MM.1S (cell line): ENCODE results near the gene EXOC2.

Experiments used
- DNase-seq: peaks from one replicate; pipeline ENCODE4 v3.0.0-alpha.2; 2015
- H2AFZ ChIP-seq: fragments of 300-600 bp; sonication (generic); 2 replicates; pipeline ENCODE4 v1.6.0; 2016; ENCODE audit warnings: antibody characterized with exemption, low read length
- H3F3A ChIP-seq: fragments of 300-600 bp; sonication (generic); 2 replicates; pipeline ENCODE4 v1.6.1; 2016; ENCODE audit warnings: mild to moderate bottlenecking, antibody characterized with exemption, low read length, moderate library complexity, mixed read lengths; ENCODE audit not compliant: insufficient read depth
- H3K27ac ChIP-seq: fragments of 300-600 bp; sonication (generic); 2 replicates; pipeline ENCODE4 v1.5.1; 2016; ENCODE audit warnings: mild to moderate bottlenecking, low read length
- H3K27me3 ChIP-seq: fragments of 300-600 bp; sonication (generic); replicated peaks from 2 replicates; pipeline ENCODE4 v1.6.0; 2016; ENCODE audit warnings: low read length; ENCODE audit not compliant: insufficient read depth
- H3K36me3 ChIP-seq: fragments of 300-600 bp; sonication (generic); replicated peaks from 2 replicates; pipeline ENCODE4 v1.6.1; 2016; ENCODE audit warnings: mild to moderate bottlenecking, low read length, mixed read lengths; ENCODE audit not compliant: insufficient read depth
- H3K4me1 ChIP-seq: fragments of 300-600 bp; sonication (generic); 2 replicates; pipeline ENCODE4 v1.6.1; 2016; ENCODE audit warnings: low read length, mixed read lengths
- H3K4me2 ChIP-seq: fragments of 300-600 bp; sonication (generic); 2 replicates; pipeline ENCODE4 v1.6.0; 2016; ENCODE audit warnings: low read depth, low read length
- H3K4me3 ChIP-seq: fragments of 300-600 bp; sonication (generic); 2 replicates; pipeline ENCODE4 v1.5.1; 2016; ENCODE audit warnings: low read length, mixed read lengths
- H3K79me2 ChIP-seq: fragments of 300-600 bp; sonication (generic); 2 replicates; pipeline ENCODE4 v1.6.1; 2016; ENCODE audit warnings: mixed run types, low read length, mixed read lengths
- H3K9ac ChIP-seq: fragments of 300-600 bp; sonication (generic); 2 replicates; pipeline ENCODE4 v1.6.1; 2016; ENCODE audit warnings: low read length, mixed read lengths
- H3K9me2 ChIP-seq: fragments of 300-600 bp; sonication (generic); replicated peaks from 2 replicates; pipeline ENCODE4 v1.6.1; 2016; ENCODE audit warnings: mild to moderate bottlenecking, low read length, mixed read lengths; ENCODE audit not compliant: insufficient read depth
- H3K9me3 ChIP-seq: fragments of 300-600 bp; sonication (generic); replicated peaks from 2 replicates; pipeline ENCODE4 v1.6.1; 2016; ENCODE audit warnings: mild to moderate bottlenecking, low read length, mixed read lengths; ENCODE audit not compliant: insufficient read depth
- H4K20me1 ChIP-seq: fragments of 300-600 bp; sonication (generic); 2 replicates; pipeline ENCODE4 v1.6.1; 2016; ENCODE audit warnings: mild to moderate bottlenecking, low read length, moderate library complexity, mixed read lengths; ENCODE audit not compliant: insufficient read depth
- EZH2 ChIP-seq: fragments of 300-600 bp; sonication (generic); optimal IDR thresholded peaks from 2 replicates; pipeline ENCODE3; 2017; ENCODE audit warnings: low read depth, mild to moderate bottlenecking, antibody characterized with exemption, low read length, mixed read lengths
- EZH2phosphoT487 ChIP-seq: fragments of 300-600 bp; sonication (generic); IDR thresholded peaks from 2 replicates; pipeline ENCODE4 v1.6.1; 2018; ENCODE audit warnings: antibody characterized with exemption, low read length
- TF ChIP-seq, protein P1 (sequence below): fragments of 300-600 bp; sonication (generic); IDR thresholded peaks from 2 replicates; pipeline ENCODE4 v1.5.1; 2016; ENCODE audit warnings: antibody characterized with exemption, low read length, mixed read lengths

EXOC2 gene

DNA sequence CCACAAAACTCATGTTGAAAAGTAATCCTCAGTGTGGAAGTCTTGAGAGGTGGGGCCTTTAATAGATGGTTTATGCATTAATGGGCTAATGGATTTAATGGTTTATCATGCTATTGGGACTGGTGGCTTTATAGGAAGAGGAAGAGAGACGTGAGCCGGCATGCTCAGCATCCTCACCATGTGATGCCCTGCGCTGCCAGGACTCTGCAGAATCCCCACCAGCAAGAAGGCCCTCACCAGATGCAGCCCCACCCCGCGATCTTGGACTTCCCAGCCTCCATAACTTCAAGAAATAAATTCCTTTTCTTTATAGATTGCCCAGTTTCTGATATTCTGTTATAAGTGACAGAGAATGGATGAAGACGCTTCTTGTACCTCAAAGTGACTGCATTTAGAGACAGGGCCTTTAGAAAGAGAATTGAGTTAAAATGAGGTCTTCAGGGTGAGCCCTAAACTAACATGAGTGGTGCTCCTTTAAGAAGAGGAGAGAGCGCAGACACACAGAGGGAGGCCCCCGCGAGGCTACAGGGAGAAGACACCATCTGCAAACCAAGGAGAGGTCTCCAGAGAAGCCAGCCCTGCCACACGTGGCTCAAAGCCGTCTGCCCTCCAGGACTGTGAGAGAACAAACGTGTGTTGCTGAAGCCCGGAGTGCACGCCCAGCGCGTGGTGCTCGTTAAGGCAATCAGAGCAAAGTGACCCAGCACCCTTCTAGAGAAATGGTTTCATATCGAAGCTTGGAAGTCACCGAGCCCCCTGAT lies 244.5 kb downstream of the EXOC2 start:
- no peaks in the 10 kb centered on the region for H3K9me3 ChIP-seq
- TF ChIP-seq EZH2 (no peak), EZH2phosphoT487 (no peak)
- TF ChIP-seq, protein P1, sequence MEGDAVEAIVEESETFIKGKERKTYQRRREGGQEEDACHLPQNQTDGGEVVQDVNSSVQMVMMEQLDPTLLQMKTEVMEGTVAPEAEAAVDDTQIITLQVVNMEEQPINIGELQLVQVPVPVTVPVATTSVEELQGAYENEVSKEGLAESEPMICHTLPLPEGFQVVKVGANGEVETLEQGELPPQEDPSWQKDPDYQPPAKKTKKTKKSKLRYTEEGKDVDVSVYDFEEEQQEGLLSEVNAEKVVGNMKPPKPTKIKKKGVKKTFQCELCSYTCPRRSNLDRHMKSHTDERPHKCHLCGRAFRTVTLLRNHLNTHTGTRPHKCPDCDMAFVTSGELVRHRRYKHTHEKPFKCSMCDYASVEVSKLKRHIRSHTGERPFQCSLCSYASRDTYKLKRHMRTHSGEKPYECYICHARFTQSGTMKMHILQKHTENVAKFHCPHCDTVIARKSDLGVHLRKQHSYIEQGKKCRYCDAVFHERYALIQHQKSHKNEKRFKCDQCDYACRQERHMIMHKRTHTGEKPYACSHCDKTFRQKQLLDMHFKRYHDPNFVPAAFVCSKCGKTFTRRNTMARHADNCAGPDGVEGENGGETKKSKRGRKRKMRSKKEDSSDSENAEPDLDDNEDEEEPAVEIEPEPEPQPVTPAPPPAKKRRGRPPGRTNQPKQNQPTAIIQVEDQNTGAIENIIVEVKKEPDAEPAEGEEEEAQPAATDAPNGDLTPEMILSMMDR: no peak
- no peaks in the 10 kb centered on the region for H3F3A ChIP-seq

DNA sequence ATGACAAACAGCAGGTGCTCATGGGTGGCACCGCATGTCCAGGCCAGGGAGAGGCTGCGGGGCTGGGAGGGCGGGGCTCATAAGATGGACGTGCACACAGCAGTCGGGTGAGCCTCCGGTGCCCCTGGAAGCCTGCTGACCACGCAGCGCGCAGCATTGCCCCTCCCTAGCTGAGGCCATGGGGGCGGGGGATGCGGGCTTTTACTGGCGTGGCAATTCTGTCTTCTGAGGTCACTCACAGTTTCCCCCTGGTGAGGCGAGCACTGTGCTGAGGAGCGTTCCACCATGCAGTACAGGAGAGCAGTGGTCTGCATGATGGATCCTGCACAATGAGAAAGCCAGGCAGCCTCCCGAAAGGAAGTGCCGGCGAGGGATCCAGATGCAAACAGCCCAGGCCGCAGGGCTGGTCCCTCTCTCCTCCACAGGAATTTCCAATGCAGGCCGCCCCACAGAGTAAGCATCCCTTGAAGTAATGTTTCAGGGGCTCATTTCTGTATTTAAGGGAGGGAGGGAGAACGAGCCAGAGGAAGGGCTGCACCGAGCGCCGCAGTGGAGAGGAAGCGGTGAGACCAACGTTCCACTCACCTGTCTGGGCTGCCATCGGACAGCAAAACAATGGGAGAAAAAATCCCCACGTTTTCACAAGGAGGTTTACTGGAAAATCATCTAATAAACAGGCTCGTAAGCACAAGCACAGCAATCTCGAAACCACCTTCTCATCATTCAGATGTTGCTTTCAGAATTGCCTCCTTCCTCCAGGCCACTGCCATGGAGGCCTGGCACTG lies 245.4 kb downstream of the EXOC2 start:
- TF ChIP-seq, protein P1: no peak
- TF ChIP-seq EZH2 (no peak), EZH2phosphoT487 (no peak)
- Histone ChIP-seq H3K4me2 (no peak overlapping the region), H3K27me3 (no peaks in the 10 kb centered on the region), H3K4me3 (no peak overlapping the region), H3K9me3 (no peaks in the 10 kb centered on the region), H2AFZ (no peak overlapping the region), H3K27ac (no peak overlapping the region), H3K9me2 (no peaks in the 10 kb centered on the region), H3K4me1 (no peaks in the 10 kb centered on the region), H3K79me2 (no peaks in the 10 kb centered on the region), H3K36me3 (no peaks in the 10 kb centered on the region), H3K9ac (no peak overlapping the region), H4K20me1 (no peaks in the 10 kb centered on the region), H3F3A (no peaks in the 10 kb centered on the region)
- DNase-seq: no peak

More for the DNA sequence above, 244.5 kb downstream of the EXOC2 start:
- Histone ChIP-seq H4K20me1 (no peaks in the 10 kb centered on the region), H3K4me2 (no peak overlapping the region), H3K36me3 (no peaks in the 10 kb centered on the region), H3K4me3 (no peak overlapping the region), H2AFZ (no peak overlapping the region), H3K79me2 (no peaks in the 10 kb centered on the region), H3K27ac (no peak overlapping the region), H3K9me2 (no peaks in the 10 kb centered on the region), H3K4me1 (no peaks in the 10 kb centered on the region), H3K9ac (no peak overlapping the region), H3K27me3 (no peaks in the 10 kb centered on the region)
- DNase-seq: no peak

DNA sequence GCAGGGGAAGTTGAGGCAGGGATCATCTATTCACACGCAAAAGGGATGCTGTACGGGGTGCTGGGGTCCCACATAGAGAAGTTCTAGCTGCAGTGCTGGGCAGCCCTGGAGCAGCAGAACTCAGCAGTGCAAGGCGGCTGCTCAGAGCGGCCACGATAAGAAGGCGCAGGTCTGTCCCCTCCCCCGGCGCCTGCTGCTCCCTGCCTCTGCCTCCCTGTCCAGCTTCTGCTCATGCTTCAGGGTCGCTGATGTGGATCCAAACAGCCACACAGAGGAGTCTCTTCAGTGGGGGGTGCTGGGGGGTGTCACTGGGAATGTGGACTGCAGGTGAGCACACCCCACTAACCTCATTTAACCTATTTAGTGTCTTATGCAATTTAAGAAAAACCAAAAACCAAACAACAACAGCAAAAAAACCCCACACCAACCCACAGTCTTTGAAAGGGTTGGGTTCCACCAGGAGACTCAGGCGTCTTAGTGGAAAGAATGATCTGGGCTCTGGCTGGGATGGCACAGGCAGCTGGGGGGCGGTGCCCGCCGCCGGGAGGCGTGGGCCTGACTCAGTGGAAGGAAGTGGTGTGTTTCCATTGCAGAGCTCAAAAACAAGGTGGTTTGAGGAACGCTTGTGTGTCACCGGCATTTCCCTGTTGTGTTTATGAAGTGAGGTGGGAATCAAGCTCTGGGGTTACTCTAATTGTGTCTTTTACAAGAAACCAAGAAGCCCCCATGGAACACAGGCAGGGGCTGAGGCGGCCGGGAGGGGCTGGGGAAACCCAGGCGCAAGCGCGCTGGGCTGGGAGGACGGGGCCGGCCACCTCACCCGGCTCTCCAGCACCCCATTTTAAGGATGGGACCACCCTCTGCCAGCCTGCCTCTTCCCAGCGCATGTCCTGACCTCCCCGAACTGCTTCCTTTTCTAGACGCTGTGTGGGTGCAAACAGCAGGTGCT lies 246.2 kb downstream of the EXOC2 start:
- no peaks in the 10 kb centered on the region for H3K4me1 ChIP-seq
- H3K4me2 ChIP-seq: no peak overlapping the region
- H3K9me2 ChIP-seq: no peaks in the 10 kb centered on the region
- no peaks in the 10 kb centered on the region for H3F3A ChIP-seq
- H3K27ac ChIP-seq: no peak overlapping the region
- H2AFZ ChIP-seq: no peak overlapping the region
- no peaks in the 10 kb centered on the region for H3K36me3 ChIP-seq
- TF ChIP-seq EZH2phosphoT487 (no peak), EZH2 (no peak)
- TF ChIP-seq, protein P1: no peak
- H3K9me3 ChIP-seq: no peaks in the 10 kb centered on the region
- no peaks in the 10 kb centered on the region for H4K20me1 ChIP-seq
- DNase-seq: no peak
- H3K4me3 ChIP-seq: no peak overlapping the region
- H3K27me3 ChIP-seq: no peaks in the 10 kb centered on the region
- H3K9ac ChIP-seq: no peak overlapping the region
- H3K79me2 ChIP-seq: no peaks in the 10 kb centered on the region
